ENCODE measurements around the gene PSAPL1. TPM values are rescaled to one million over a fixed set of nuclear protein-coding genes. Genes with fewer than 3 reads are reported as not detected.

Gene PSAPL1
- total and polyA plus RNA-seq, 2 of the 8 experiments (the other 6 are each of a cell fraction or from before 2014, with no cell fraction given) = 0.03 TPM; not detected in 1

- ChIA-PET POLR2A (ENCODE audit: partially characterized antibody) (interaction anchor here (0.6 kb wide), 1 partner anchor 390 kb away, joined by 3 read pairs; no protein-coding TSS in a partner anchor), CTCF (ENCODE audit: partially characterized antibody) (no interaction called here)
- no peak overlapping the region for H2BK120ac ChIP-seq (replicated peaks; ENCODE audit: low read depth, low read length)
- no peak overlapping the region for H3K14ac ChIP-seq (ENCODE audit: insufficient read length)
- no peaks in the 10 kb centered on the region for H3K79me2 ChIP-seq (ENCODE audit: control insufficient read depth in 1 of 2, insufficient read depth in 2 of 2, low read length in 2 of 2)
- H3K9me3 ChIP-seq (ENCODE audit: insufficient read depth in 2 of 2, low read depth in 1 of 2, low read length in 1 of 2) = no peaks in the 10 kb centered on the region
- no peak overlapping the region for H2BK20ac ChIP-seq (ENCODE audit: low read length)
- no peak for FAIRE-seq
- no peaks in the 10 kb centered on the region for H3K4me1 ChIP-seq (replicated peaks in 1 of 4; ENCODE audit: control insufficient read depth in 3 of 4, insufficient read depth in 4 of 4, low read length in 3 of 4)
- no peak overlapping the region for H3K4me2 ChIP-seq (ENCODE audit: insufficient read depth in 1 of 2, low read depth in 2 of 2, low read length in 2 of 2)
- H2BK5ac ChIP-seq (ENCODE audit: low read depth, low read length) = no peak overlapping the region
- no peak overlapping the region for H2BK12ac ChIP-seq (ENCODE audit: low read depth, low read length)
- no peak overlapping the region for H3K18ac ChIP-seq (ENCODE audit: extremely low read depth, low read length)
- H3K56ac ChIP-seq (replicated peaks; ENCODE audit: insufficient read length, low read depth, low read length) = no peak overlapping the region
- no peaks in the 10 kb centered on the region for H3K36me3 ChIP-seq (ENCODE audit: control insufficient read depth in 2 of 4, insufficient read depth in 4 of 4, low read length in 3 of 4)
- peaks cover 0 to 4% of the 10 kb centered on the region in 2 experiments for H4K20me1 ChIP-seq (replicated peaks in 1 of 2; ENCODE audit: control insufficient read depth in 1 of 2, insufficient read depth in 2 of 2, low read length in 2 of 2)
- no peak for DNase-seq (ENCODE audit: low read depth in 1 of 2, low spot score in 2 of 2)
- no peak overlapping the region for H4K8ac ChIP-seq (ENCODE audit: extremely low read depth, insufficient read depth, low read length)
- H4K5ac ChIP-seq (ENCODE audit: insufficient read length, low read depth, low read length) = no peak overlapping the region
- H2AK5ac ChIP-seq (ENCODE audit: low read depth, low read length) = no peak overlapping the region
- 93% methylated on average over 6 of the region's 6 CpGs; no CpG with 5 or more reads in 1 of the 2 experiments for WGBS, 2 experiments (ENCODE audit: extremely low coverage in 1 of 2, insufficient coverage in 1 of 2, insufficient read length in 1 of 2, insufficient replicate concordance in 2 of 2, low coverage in 1 of 2, low lambda C conversion rate in 2 of 2, missing lambda C conversion rate in 1 of 2)
- no peak overlapping the region for H4K91ac ChIP-seq (replicated peaks; ENCODE audit: insufficient read length, low read length)
- no peaks in the 10 kb centered on the region for H3K27me3 ChIP-seq (replicated peaks in 1 of 4; ENCODE audit: control insufficient read depth in 3 of 4, extremely low read depth in 1 of 4, insufficient read depth in 3 of 4, low read length in 3 of 4)
- H3K4ac ChIP-seq (replicated peaks; ENCODE audit: insufficient read length, low read depth, low read length) = no peak overlapping the region
- no peak overlapping the region for H3K9ac ChIP-seq (replicated peaks in 1 of 4; ENCODE audit: extremely low read depth in 1 of 4, low read depth in 3 of 4, low read length in 3 of 4)
- H3K27ac ChIP-seq (ENCODE audit: low read depth, low read length) = no peak overlapping the region
- H3K23ac ChIP-seq (ENCODE audit: insufficient read length) = no peak overlapping the region
- no peak overlapping the region for H2BK15ac ChIP-seq (ENCODE audit: low read length)
- H3K4me3 ChIP-seq (ENCODE audit: extremely low read depth in 1 of 4, insufficient read depth in 2 of 4, low read depth in 3 of 4, low read length in 4 of 4) = no peak overlapping the region
- no peaks in the 10 kb centered on the region for H3K79me1 ChIP-seq (ENCODE audit: low read depth, low read length)
- H3K23me2 ChIP-seq (ENCODE audit: low read depth, low read length) = 0 out of 2 replicates have a peak, but pooled peaks cover 2% of the 10 kb centered on the region
- TF ChIP-seq ZNF274 (IDR thresholded peaks at IDR 0.05; ENCODE audit: borderline replicate concordance, extremely low read depth, low read length) = no peak
- TF ChIP-seq TBP (IDR thresholded peaks at IDR 0.05; ENCODE audit: low read depth, low read length) = no peak
- TF ChIP-seq ATF2 (IDR thresholded peaks at IDR 0.05; ENCODE audit: low read length) = no peak
- no peak for TF ChIP-seq MAX (IDR thresholded peaks at IDR 0.05)
- TF ChIP-seq BRCA1 (IDR thresholded peaks at IDR 0.05; ENCODE audit: low read depth, low read length) = no peak
- no peak for TF ChIP-seq KDM5A (IDR thresholded peaks at IDR 0.05; ENCODE audit: low read length)
- TF ChIP-seq SP2 (IDR thresholded peaks at IDR 0.05; ENCODE audit: low read length) = no peak
- TF ChIP-seq TAF7 (optimal IDR thresholded peaks at IDR 0.05; ENCODE audit: borderline replicate concordance, low read depth, low read length) = no peak
- TF ChIP-seq HDAC2 (IDR thresholded peaks at IDR 0.05; ENCODE audit: borderline replicate concordance in 1 of 2, low read depth in 2 of 2, low read length in 2 of 2) = no peak
- no peak for TF ChIP-seq BACH1 (IDR thresholded peaks at IDR 0.05; ENCODE audit: low read length)
- no peak for TF ChIP-seq POLR2AphosphoS5 (IDR thresholded peaks at IDR 0.05; ENCODE audit: low read depth, low read length)
- TF ChIP-seq RFX5 (IDR thresholded peaks at IDR 0.05; ENCODE audit: borderline replicate concordance, low read depth, low read length) = no peak
- TF ChIP-seq JUN (IDR thresholded peaks at IDR 0.05; ENCODE audit: low read depth, low read length) = no peak
- no peak overlapping the region for H2AFZ ChIP-seq (ENCODE audit: low read length)
These were observed 46.8 kb downstream of the PSAPL1 start for GRCh38 chr4:7387925-7388324.

Data from H1 (cell line).